ENCODE results near the gene CCHCR1. TPM values are rescaled to one million over a fixed set of nuclear protein-coding genes. Genes with fewer than 3 reads are reported as not detected.
A peak's percentile ranks its signal among the peaks of the same experiment; 100 is the strongest.

CCHCR1 gene
- total RNA-seq, 1 donor = 14.7 TPM

DNA sequence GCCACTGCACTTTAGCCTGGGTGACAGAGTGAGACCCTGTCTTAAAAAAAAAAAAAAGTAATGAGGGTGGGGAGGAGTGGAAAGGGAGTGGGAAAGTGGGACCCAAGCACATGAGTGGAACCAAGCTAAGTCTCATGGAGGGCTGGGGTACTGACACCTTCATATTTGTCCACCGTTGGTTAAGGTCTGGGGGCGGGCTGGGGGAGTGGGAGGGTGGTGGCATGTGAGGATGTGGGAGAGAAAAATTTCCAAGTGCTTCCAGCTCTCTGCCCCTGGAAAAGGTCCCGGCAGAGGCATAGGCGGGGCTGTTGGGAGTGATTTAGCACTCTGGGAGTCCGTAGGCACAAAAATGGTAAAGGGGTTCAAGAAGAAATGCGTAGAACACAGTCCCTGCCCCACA lies 24.8 kb downstream of the CCHCR1 start:
- no peak for DNase-seq (ENCODE audit: low read depth)
- H3K4me3 ChIP-seq (ENCODE audit: low read depth, low read length) = no peak overlapping the region
- no peak for TF ChIP-seq CTCF (IDR thresholded peaks at IDR 0.05; ENCODE audit: insufficient read depth, low read depth, low read length)

GRCh38 chr6:31131595-31131994 lies 26.0 kb downstream of the CCHCR1 start:
- DNase-seq (ENCODE audit: low read depth) = no peak
- H3K4me3 ChIP-seq (ENCODE audit: low read depth, low read length) = no peak overlapping the region
- no peak for TF ChIP-seq CTCF (IDR thresholded peaks at IDR 0.05; ENCODE audit: insufficient read depth, low read depth, low read length)

GRCh38 chr6:31130751-31131150 lies 26.9 kb downstream of the CCHCR1 start:
- H3K4me3 ChIP-seq (ENCODE audit: low read depth, low read length) = no peak overlapping the region
- DNase-seq (ENCODE audit: low read depth) = no peak
- no peak for TF ChIP-seq CTCF (IDR thresholded peaks at IDR 0.05; ENCODE audit: insufficient read depth, low read depth, low read length)

GRCh38 chr6:31129130-31129529 lies 28.5 kb downstream of the CCHCR1 start:
- TF ChIP-seq CTCF (IDR thresholded peaks at IDR 0.05; ENCODE audit: insufficient read depth, low read depth, low read length) = no peak
- no peak overlapping the region for H3K4me3 ChIP-seq (ENCODE audit: low read depth, low read length)
- no peak for DNase-seq (ENCODE audit: low read depth)

DNA sequence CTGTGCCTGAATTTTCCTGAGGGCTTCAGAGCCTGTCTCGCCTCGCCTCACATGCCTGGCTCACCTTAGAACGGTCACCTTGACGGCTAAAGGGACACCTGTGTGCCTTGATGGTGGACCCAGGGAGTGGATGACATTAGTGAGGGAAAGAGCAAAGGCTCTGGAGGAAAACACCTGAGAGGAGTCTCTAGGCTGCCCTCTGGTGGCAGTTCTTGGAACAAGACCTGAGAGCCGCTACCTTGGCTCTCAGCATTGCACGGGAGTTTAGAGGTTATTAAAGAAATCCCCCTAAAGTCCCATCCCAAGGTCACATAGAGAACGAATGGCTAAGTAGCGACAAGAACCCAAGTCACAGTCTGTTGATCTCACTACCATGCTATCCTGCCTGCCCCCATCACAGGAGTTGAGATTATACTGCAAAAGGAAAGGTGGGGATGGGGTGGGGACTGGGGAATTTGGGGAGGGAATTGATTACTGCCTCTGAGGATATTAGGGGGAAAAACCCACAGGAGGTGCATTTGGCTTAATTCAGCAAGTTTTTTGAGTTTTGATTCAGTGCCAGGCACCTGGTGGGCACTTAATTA lies 29.4 kb downstream of the CCHCR1 start:
- no peak overlapping the region for H3K4me3 ChIP-seq (ENCODE audit: low read depth, low read length)
- peak; percentile 41 for DNase-seq (ENCODE audit: low read depth)
- TF ChIP-seq CTCF (IDR thresholded peaks at IDR 0.05; ENCODE audit: insufficient read depth, low read depth, low read length) = peak; percentile 88

- H3K4me3 ChIP-seq (ENCODE audit: low read depth, low read length) = no peak overlapping the region
- TF ChIP-seq CTCF (IDR thresholded peaks at IDR 0.05; ENCODE audit: insufficient read depth, low read depth, low read length) = no peak
- DNase-seq (ENCODE audit: low read depth) = no peak
These were observed 31.0 kb downstream of the CCHCR1 start for GRCh38 chr6:31126396-31127175.
